HG03025 (cell line): ENCODE data around the gene SULT1A2.
"Not testable (repeated sequence)": the region's sequence is repeated elsewhere in the genome, so short reads cannot be mapped to it uniquely, and the experiment has no call there.

Source experiments
- ATAC-seq: cut with Tn5 transposase; IDR thresholded peaks from one replicate; pipeline ENCODE4 v1.9.1; 2021; ENCODE audit warnings: mild to moderate bottlenecking, moderate library complexity; ENCODE audit not compliant: unreplicated experiment, low FRiP score

SULT1A2 gene

GRCh38 chr16:28609631-28610594 lies 13.1 kb upstream of the SULT1A2 start, which contains the start of gene SULT1A1:
TSS of gene SULT1A1 (minus strand) at chr16:28610044. CDS start at chr16:28608855, 1,189 bp downstream.
- no peak for ATAC-seq

- ATAC-seq = not testable (repeated sequence)
Observed at GRCh38 chr16:28608867-28609596, 12.2 kb upstream of the SULT1A2 start.

GRCh38 chr16:28608496-28608808 lies 11.6 kb upstream of the SULT1A2 start:
- ATAC-seq = not testable (repeated sequence)

GRCh38 chr16:28607681-28608495 lies 11.0 kb upstream of the SULT1A2 start:
- not testable (repeated sequence) for ATAC-seq

GRCh38 chr16:28607116-28607623 lies 10.3 kb upstream of the SULT1A2 start:
- no peak for ATAC-seq

- ATAC-seq = no peak
Observed at GRCh38 chr16:28606291-28607115, 9.7 kb upstream of the SULT1A2 start.

GRCh38 chr16:28604186-28604565 lies 7.3 kb upstream of the SULT1A2 start:
- ATAC-seq = no peak

- no peak for ATAC-seq
Observed at GRCh38 chr16:28603381-28604185, 6.7 kb upstream of the SULT1A2 start.

GRCh38 chr16:28602529-28602928 lies 5.7 kb upstream of the SULT1A2 start:
- ATAC-seq = no peak

GRCh38 chr16:28602062-28602461 lies 5.2 kb upstream of the SULT1A2 start:
- ATAC-seq = not testable (repeated sequence)

GRCh38 chr16:28601589-28601988 lies 4.7 kb upstream of the SULT1A2 start:
- ATAC-seq = not testable (repeated sequence)

GRCh38 chr16:28600965-28601364 lies 4.1 kb upstream of the SULT1A2 start:
- not testable (repeated sequence) for ATAC-seq

- ATAC-seq = not testable (repeated sequence)
Observed at GRCh38 chr16:28599377-28600285, 2.8 kb upstream of the SULT1A2 start.

- ATAC-seq = no peak
Observed at GRCh38 chr16:28597692-28598261, 927 bp upstream of the SULT1A2 start.

- ATAC-seq = no peak
Observed at GRCh38 chr16:28596115-28596630, 677 bp downstream of the SULT1A2 start.

- not testable (repeated sequence) for ATAC-seq
Observed at GRCh38 chr16:28595451-28595850, 1.4 kb downstream of the SULT1A2 start.

GRCh38 chr16:28592979-28593553 lies 3.8 kb downstream of the SULT1A2 start:
- ATAC-seq = no peak
